ENCODE results near the gene OPRD1.

DNA sequence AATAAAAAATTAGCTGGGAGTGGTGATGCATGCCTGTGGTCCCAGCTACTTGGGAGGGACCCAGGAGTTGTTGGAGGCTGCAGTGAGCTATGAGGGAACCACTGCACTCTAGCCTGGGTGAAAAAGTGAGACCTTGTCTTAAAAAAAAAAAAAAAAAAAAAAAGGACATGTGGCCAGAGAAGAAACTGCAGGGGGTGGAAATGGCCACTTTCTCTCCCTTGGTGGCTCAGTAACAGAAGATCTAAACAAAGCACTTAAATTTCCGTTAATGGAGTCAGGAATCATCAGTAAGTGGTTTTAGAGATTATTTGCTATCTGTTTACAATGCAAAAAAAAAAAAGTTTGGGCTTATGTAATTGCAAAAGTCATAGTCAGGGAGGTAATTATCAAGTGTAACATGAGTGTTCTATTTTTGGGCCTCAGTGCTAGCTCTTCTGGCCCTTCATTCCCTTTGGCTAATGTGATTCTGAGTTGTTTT is 19.3 kb upstream of the OPRD1 start:
- TF ChIP-seq, protein P1, sequence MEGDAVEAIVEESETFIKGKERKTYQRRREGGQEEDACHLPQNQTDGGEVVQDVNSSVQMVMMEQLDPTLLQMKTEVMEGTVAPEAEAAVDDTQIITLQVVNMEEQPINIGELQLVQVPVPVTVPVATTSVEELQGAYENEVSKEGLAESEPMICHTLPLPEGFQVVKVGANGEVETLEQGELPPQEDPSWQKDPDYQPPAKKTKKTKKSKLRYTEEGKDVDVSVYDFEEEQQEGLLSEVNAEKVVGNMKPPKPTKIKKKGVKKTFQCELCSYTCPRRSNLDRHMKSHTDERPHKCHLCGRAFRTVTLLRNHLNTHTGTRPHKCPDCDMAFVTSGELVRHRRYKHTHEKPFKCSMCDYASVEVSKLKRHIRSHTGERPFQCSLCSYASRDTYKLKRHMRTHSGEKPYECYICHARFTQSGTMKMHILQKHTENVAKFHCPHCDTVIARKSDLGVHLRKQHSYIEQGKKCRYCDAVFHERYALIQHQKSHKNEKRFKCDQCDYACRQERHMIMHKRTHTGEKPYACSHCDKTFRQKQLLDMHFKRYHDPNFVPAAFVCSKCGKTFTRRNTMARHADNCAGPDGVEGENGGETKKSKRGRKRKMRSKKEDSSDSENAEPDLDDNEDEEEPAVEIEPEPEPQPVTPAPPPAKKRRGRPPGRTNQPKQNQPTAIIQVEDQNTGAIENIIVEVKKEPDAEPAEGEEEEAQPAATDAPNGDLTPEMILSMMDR (IDR thresholded peaks at IDR 0.05), result no peak
- TF ChIP-seq EZH2 (IDR thresholded peaks at IDR 0.05; ENCODE audit: borderline replicate concordance, insufficient read depth, low read depth, low read length, poor library complexity, severe bottlenecking), result no peak

All from B cell (primary cell).